ENCODE results near the gene LMF2.

The LMF2 gene

DNA sequence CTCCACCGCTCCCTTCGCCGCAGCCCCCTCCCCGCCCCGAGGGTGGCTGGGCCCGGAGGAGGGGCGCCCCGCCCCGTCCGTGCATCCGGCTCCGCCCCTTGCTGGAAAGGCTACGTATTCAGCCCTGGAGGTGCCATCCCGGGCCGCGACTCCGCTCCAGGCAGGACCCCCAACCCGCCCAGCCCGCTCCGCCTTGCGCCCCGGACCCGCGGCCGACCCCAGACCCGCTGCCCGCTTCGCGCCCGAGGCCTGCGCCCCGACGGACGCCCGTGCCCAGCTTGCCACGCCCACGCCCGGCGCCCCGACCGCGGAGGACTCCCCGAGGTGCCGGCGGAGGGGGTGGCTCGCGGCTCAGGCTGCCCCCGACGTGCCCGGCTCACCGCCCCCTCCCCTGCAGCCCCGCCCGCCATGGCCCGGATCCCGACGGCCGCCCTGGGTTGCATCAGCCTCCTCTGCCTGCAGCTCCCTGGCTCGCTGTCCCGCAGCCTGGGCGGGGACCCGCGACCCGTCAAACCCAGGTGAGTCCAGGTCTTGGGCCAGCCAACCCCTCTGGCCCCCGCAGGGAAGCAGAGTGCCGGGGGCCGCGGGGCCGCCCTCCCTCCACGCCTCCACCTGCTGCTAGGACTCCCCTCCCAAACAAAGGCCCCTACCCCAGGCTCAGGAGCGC lies 25.9 kb downstream of the LMF2 start, which contains the start of gene ADM2:
TSS of gene ADM2 (plus strand) at position 104 of the 667 bp plus-strand sequence. CDS start at position 409, 305 bp downstream.
- DNase-seq, result no peak

GRCh38 chr22:50481045-50481439 lies 26.5 kb downstream of the LMF2 start:
- no peak for DNase-seq

DNA sequence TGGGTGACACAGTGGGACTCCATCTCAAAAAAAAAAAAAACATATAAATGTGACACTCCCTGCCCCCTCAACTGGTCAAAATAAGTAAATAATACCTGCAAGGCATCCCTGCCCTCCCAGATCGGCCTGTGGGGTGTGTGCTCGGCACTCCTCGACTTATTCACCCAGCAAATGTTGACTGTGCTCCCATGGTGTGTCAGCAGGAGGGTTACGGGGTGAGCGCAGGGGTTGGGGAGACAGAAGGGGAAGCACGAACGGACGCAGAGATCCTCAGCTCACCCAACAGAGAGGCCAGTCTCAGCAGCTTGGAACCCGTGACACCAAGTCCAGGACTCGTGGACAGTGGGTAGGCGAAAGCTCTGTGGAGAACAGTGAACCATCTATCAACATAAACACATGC lies 27.8 kb downstream of the LMF2 start:
- DNase-seq, result peak in 1 of 3 experiments; percentile 7

GRCh38 chr22:50477923-50478322 lies 29.6 kb downstream of the LMF2 start:
- DNase-seq, result no peak

DNA sequence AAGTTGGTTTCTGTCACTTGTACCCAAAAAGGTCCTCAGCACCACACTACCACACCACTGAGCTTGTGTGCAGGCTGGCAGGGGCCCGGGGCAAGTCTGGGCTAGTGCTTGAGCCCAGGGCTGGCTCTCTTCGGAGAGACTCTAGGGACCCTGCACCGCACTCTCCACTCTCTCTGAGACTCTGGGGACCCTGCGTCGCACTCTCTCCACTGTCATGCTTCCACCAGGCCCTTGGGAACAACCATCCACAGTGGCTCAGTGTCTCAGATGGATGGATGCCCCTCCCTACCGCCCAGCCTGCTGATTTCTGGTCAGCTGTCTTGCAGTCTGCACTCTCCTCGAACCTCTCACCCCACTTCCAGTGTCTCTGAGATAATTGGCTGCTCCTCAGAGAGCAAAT lies 30.6 kb downstream of the LMF2 start:
- peak in 2 of 3 experiments; percentile 6 to 11 for DNase-seq

DNA sequence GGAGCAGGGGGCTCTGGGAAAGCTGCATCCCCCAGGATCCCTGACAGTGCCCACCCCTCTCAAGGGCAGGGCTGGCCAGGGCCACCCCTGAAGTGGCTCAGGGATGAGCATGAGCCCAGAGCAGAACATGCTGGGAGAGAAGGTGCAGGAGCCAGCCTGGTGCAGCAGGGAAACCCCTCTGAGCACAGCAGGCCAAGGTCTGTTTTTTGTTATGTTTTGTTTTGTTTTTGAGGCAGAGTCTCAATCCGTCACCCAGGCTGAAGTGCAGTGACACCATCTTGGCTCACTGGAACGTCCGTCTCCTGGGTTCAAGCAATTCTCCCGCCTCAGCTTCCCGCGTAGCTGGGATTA lies 31.9 kb downstream of the LMF2 start:
- DNase-seq, result no peak

- DNase-seq, result peak; percentile 66 to 90 (median 85)
Measured at GRCh38 chr22:50474710-50475651, 32.5 kb downstream of the LMF2 start, which contains the start of gene SBF1. SBF1 (minus strand) TSS chr22:50475035; CDS start chr22:50474840, 195 bp downstream.

DNA sequence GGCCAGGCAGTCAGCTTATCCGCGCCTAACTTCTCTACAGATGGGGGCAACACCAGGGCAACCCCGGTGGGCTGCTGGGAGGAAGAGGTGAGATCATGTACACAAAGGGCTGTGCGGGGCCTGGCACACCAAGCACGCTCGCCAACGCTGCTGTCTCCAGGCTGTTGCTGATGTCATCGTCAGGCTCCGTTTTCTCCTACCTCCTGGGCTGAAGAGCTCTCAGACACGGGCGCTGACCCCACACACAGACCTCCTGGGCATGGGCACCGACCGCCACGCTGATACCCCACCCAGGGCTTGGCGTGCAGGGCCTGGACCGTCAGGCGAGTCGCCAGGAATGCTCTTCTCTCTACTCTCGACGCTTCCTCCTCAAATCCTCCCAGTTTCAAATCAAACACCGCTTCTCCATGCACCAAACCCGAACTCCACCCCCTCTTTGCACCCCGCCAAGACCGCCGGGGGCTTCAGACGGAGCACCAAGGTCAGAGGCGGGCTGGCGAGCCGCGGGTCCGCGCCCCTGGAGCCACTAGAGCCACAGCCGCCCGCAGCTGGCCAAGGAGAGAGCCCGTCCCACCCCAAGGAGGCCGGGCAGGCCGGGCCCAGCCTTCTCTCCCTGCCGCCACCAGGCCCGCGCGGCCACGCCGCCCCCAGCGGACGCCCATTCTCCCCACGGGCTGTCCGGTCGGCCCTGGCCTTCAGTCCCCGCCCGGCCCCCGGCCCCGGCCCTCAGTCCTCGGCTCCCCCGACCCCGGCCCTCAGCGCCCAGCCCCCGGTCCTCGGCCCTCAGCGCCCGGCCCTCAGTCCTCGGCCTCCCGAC lies 33.4 kb downstream of the LMF2 start:
- peak in 2 of 3 experiments; percentile 26 to 44 for DNase-seq

DNA sequence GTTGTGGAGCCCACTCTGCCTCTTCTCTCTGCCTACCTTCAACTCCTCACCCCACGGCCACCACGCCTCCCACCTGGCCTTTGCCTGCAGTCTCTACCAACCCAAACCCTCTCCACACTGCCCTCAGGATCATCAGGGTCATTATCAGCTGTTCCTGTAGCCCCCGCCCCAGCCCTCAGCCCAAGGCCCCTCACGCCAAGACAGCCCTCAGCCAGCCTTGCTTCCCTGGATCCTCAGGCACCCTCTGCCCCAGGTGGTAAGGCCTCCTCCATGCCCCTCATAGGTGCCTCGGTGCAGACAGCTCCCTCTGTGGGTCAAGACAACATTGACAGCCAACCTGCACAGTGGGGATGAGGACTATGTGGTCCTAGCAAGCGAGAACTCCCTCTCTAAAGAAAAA lies 34.4 kb downstream of the LMF2 start:
- DNase-seq, result no peak

GRCh38 chr22:50471962-50472361 lies 35.5 kb downstream of the LMF2 start:
- no peak for DNase-seq

DNA sequence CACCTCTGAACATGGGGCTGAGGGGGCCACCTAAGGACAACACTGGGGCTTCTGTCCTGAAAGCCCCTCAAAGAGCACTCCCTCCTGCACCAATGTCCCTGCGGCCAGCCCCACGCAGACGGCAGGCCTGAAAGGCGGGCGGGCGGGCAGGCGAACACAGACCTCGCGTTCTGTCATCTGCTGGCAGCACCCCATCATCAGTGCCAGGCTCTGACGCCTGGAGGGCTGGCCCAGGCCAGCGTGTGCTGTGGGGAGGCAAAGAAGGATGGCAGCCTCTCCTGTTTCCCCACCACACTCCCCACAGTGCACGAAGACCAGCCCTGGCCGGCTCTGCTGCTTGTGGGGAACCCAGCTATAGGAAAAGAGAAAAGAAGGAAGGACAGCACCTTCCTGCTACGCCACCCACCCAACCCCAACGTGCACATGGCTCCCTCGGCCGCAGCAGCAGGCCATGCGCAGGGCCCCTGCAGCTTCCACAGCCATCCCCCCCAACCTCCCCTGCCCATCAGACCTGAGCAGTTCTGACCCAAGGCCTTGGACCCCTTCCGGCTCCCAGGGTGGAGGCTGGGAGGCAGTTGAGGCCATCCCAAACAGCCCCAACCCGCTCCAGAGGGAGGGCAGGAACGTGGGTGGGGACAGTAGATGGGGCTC lies 36.2 kb downstream of the LMF2 start:
- DNase-seq, result no peak

- no peak for DNase-seq
Measured at GRCh38 chr22:50470491-50470890, 37.0 kb downstream of the LMF2 start.

GRCh38 chr22:50469377-50470305 lies 37.9 kb downstream of the LMF2 start:
- DNase-seq, result peak; percentile 27 to 46 (median 36)

DNA sequence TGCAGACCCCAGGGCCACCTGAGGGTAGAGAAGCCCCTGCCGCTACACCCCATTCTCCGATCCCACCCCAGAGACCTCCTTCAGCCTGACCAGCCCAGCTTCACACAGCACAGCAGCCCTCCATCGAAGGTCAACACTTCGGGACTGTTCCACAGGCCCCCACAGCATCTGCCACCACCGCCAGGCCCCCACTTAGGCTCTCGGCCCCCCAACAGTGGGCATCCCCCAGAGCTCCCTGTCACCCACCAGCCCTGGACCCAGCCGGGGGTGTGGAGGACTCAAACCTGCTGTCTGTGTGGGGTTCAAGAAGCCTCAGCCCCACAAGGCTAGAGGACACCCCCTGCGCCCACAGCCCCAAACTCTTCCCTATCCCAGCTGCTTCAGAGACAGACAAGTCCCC lies 38.9 kb downstream of the LMF2 start:
- DNase-seq, result no peak

DNA sequence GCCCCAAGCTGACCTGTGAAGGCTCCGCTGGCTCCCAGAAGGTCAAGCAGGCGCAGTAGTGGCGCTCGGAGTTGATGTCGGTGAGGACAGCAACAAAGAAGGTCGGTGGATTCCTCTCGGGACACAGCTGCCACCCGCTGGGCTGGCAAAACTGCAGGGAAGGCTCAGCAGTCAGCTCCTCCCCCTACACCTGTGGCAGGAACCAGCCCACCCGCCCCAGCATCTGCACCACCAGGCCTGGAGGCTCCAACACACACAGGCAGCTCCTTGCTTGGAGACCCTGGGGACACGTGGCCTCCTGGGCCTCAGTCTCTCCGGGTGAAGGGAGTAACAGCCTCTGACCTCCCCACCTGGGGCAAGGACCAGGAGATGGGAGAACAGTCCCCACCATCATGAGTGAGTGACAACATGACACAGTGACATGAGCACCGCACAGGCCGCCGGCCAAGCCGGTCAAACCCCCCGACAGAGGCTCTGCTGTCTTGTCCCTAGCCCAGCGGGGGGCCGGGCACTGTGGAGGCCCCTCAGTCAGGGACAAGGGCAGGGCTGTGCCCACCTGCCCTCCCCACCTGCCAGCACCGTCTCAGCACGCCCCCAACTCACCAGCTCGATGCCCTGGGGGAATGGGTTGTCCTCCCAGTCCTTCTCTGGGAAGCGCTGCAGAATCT lies 39.6 kb downstream of the LMF2 start:
- DNase-seq, result no peak

DNA sequence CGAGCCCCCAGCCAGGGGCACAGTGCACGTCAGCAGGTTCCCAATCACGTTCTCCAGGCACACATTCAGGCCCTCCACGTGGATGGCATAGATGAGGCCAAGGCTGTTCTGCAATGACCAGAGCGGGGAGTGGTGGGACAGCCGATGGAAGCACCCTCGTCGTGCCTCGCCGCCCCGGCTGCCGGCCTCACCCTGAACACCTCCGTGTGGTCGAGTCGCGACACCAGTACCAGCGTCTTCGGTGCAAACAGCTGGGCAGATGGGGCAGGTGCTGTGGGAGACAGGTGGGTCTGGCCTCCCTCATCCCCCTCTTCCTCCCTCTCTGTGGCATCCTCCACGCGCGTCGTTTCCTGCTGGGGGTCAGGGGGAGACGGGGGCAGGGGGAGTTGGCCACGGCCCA lies 40.2 kb downstream of the LMF2 start:
- no peak for DNase-seq

DNA sequence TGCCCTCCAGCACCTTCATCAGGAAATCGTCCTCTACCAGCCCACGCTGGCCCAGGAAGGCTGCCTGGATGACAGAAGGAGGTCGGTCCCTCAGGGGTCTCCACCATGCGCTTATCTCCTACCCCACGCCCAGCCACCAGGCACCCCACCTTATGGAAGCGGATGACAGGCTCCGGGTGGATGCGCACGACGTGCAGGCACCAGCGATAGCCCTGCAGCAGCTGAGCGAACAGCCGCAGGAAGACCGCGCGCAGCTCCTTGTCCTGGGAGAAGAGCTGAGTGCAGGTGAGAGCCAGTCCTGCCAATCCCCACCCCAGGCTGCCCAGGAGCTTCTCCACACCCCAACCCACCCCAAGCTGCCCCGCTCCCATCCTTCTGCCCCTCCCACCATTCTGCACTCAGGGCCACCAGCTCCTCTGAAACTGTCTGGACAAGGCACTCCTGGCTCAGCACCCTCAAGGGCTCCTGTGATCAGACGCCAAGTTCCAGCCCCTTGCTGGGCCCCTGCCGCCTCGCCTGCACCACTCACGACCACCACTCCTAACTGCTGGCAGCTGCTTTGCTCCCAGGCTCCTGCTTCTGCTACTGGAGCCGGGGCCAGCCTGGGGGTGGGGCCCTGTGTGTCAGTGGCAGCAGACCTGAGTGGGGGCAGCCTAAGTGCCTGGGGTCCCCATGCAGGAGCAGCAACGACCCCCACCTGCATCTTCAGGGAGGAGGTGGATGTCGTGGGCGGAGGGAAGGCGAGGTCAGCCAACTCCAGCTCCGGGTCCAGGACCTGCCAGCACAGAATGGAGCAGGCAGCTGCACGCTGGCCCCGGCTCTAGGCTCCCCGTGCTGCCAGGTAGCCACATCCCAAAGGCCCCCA lies 42.2 kb downstream of the LMF2 start:
- no peak for DNase-seq

- DNase-seq, result no peak
Measured at GRCh38 chr22:50464451-50464850, 43.1 kb downstream of the LMF2 start.

- no peak for DNase-seq
Measured at GRCh38 chr22:50463188-50463900, 44.2 kb downstream of the LMF2 start.
